GM18867 (cell line): ENCODE measurements around the gene SCAPER.

ENCODE experiments used
- ATAC-seq: cut with Tn5 transposase; IDR thresholded peaks from one replicate; pipeline ENCODE4 v1.9.1; 2021; ENCODE audit warnings: mild to moderate bottlenecking, moderate library complexity; ENCODE audit not compliant: unreplicated experiment

Gene SCAPER

DNA sequence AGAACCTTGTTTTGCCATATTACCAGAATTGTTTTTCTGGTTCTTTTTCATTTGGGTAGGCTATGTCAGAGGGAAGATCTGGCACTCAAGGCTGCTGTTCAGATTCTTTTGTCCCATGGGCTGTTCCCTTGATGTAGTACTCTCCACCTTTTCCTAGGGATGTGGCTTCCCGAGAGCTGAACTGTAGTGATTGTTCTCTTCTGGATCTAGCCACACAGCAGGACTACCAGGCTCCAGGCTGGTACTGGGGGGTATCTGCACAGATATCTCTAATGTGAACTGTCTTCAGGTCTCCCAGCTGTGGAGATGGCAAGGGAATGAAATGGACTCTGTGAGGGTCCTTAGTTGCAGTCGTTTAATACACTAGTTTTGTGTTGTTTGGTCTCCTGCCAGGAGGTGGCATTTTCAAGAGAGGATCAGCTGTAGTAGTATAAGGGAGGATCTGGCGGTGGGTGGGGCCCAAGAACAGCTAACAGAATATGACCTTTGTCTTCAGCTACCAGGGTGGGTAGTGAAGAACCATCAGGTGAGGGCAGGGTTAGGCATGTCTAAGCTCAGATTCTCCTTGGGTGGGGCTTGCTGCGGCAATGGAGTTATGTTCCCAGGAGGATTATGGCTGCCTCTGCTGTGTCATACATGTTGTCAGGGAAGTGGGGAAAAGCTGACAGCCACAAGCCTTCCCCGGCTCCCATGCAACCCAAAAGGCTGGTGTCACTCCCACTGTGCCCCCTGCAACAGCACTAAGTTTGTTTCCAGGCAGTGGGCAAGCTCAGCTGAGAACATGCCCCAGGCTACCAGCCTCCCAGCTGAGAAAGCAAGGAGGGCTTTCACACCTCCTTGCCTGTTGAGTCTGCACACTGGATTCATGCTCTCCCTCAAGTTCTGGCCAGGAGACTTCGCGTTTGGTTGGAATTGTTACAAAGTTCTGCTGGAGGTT, 316.1 kb downstream of the SCAPER start:
- no peak for ATAC-seq

DNA sequence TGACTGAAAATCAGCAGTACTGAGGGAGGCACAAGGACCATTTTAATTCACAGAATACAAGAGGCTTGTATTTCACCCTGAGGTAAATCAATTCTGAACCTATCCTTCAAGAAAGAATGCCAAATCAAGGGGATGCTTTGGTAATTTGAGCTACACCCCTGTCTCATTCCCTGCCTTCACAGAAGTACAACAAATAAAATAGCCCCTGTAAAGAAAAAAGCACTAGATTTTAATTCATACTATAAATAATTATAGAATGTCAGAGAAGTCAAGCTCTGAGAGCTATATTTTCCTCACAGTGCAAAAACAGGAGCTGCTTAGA, 319.6 kb downstream of the SCAPER start:
- no peak for ATAC-seq

DNA sequence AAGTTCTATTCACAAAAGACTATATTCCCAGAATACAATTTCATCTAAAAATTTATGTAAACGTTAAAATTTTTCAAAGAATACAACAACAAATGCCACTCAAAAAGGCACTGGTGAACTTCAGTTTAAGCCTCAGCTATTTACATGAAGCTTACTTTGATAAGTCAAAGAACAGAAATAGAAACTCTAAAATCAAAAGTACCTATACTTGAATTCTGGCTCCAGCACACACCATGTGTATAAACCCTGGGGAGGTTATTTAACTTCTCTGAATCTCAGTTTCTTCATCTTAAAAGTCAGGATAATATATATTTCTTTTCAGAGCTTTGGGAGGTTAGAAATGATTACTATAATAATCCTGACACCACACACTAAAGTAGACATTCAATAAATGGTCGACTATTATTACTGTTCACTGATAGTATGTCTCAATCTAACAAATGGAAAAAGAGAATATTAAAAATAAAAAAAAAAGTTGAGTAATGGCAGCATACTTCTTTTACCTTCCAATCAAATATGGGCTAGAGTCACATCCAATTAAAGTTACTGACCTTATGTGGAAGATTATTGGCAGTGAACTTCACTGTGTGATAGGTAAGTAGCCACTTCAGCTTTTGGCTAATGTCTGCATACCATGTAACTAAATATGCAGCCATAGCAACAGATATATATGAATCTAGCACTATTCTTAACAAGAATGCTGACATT, 320.1 kb downstream of the SCAPER start:
- no peak for ATAC-seq

DNA sequence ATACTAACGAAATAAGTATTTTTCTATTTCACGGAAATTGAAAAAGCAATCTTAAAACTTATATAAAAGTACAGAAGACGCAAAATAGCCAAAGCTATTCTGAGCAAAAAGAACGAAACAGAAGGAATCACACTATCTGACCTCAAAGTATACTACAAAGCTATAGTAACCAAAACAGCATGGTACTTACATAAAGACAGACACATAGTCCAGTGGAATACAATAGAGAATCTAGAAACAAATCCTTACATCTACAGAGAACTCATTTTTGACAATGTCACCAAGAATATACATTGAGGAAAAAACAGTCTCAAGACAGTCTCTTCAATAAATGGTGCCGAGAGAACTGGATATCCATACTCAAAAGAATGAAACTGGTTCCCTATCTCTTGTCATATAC, 322.6 kb downstream of the SCAPER start:
- no peak for ATAC-seq

DNA sequence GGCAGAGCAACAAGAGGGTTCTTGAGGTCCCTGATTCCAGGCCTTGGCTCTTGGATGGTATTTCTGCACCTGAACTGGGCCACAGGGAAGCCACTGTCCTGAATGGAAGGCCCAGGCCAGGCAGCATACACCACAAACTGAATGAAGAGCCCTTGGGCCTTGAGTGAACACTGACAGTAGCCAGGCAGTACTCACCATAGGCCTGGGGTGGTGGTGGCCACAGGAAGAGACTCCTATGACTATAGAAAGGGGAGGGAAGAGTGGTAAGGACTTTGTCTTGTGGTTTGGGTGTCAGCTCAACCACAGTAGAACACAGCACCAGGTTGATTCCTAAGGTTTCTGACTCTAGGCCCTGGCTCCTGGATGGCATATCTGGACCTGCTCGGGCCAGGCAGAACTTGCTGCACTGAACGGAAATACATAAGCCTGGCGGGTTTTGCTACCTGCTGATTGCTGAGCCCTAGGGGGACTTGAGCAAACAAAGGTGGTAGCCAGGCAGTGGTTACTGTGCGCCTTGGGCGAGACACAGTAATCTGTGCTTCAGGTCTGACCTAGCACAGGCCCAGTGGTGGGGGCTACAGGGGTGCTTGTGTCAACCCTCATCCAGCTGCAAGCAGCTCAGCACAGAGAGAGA, 327.1 kb downstream of the SCAPER start:
- no peak for ATAC-seq

DNA sequence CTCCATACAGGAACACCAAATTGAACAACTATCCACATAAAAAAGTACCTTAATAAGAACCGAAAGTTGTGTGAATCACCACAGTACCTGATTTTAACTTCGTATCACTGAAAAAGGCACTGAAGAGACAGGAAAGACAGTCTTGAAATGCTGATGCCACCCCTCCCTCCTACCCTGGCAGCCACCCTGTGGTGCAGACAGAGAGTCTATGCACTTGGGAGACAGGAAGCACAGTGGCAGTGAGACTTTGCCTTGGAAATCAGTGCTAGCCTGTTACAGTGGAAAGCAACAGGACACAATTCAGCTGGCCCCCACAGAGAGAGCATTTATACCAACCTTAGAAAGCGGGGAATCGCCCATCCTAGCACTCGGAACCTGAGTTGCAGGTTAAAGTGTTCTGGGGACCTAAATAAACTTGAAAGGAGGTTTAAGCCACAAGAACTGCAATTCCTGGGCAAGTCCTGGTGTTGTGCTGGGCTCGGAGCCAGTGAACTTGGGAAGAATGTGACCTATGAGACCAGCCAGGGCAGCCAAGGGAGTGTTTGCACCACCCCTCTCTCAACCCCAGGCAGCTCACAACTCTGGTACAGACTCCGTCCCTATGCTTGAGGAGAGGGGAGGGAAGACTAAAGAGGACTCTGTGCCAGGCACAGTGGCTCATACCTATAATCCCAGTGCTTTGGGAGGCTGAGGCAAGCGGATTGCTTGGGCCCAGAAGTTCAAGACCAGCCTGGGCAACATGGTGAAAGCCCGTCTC, 328.4 kb downstream of the SCAPER start:
- ATAC-seq: no peak

DNA sequence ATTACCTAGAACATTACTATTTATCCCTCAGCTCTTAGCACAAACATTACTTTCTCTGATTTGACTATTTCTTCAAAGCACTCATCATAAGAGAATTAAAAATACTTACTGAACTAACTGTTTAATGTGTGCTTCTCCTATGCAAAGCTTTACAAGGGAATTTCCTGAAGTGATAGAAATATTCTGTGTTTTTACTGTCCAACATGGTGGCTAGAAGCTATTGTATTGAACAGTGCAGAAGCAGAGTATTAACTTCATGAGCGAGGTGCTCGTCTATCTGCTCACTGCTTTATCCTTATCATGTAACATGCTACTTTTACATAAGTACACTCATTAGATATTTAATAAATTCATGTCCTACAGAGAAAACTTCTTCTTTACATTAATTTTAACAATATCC, 329.5 kb downstream of the SCAPER start:
- ATAC-seq: no peak

DNA sequence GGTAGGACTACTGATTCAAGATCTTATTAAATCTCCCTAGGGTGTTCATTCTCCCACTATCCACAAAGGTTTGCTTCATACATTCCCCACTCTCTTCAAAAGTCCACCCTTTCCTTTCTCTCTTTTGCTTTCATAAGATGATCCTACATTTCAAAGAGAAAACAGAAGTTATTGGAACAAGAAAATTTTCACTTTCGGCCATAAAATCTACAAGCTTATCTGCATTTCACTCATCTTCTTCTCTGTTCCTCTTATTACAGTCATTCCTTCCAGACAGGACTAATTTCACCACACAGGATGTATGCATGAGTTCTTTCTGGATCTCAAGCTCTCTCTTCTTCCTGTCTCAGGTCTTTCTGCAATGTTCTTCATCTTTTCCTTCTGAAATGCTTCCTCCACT, 329.9 kb downstream of the SCAPER start:
- ATAC-seq: peak; percentile 89

DNA sequence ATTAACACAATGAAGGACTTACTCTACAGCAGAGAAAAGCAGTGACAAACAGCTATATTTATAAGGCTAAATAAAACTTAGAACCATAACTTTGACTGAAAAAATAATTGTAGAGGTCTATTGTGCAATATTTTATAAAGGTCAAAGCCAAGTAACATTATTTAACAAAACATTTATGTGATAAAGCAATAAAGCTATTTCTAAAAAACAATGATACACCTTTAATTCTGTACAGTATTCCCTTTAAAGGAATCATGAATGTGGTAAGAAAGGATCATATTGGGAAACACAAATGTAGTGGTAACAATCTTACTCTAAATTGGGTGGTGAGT, 332.2 kb downstream of the SCAPER start:
- ATAC-seq: no peak

DNA sequence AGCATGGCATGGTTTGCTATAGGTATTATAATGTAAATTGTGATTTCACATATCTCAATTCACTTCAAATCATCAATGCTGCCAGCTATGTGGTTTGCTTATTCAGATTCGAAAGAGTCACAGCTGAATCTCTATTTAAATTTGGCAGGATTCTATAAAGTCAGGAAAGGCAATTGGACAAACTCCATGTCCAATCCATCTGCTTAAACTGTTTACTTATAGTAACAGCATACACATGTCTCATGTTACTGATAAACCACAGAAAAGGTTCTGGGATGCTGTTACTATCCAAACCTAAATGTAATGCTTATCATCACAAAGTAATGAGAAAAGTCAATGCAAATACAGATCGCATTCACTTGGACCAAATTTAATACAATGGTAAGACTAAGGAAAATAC, 338.9 kb downstream of the SCAPER start:
- ATAC-seq: no peak

DNA sequence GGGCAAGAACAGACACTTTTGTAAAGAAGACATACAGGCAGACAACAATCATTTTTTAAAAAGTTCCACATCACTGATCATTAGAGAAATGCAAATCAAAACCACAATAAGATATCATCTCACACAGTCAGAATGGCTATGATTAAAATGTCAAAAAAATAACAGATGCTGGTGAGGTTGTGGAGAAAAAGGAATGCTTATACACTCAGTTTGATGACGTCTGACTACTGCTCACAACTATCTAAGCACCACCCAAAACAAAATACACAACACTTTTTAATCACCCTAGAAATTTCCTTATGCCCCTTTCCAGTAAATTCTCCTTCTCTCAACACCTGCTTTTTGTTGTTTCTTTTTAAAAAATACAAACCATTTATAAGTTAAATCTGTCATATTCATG, 339.8 kb downstream of the SCAPER start:
- ATAC-seq: no peak

DNA sequence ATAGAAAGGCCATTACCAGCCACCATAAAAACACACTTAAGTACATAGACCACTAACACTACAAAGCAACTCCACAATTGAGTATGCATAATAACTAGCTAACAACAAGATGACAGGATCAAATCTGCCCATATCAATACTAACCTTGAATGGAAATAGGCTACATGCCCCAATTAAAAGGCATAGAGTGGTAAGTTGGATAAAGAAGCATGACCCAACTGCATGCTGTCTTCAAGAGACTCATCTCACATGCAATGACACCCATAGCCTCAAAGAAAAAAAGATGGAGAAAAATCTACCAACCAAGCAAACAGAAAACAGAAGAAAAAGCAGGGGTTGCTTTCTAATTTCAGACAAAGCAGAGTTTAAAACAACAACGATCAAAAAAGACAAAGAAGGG, 349.9 kb downstream of the SCAPER start:
- no peak for ATAC-seq

DNA sequence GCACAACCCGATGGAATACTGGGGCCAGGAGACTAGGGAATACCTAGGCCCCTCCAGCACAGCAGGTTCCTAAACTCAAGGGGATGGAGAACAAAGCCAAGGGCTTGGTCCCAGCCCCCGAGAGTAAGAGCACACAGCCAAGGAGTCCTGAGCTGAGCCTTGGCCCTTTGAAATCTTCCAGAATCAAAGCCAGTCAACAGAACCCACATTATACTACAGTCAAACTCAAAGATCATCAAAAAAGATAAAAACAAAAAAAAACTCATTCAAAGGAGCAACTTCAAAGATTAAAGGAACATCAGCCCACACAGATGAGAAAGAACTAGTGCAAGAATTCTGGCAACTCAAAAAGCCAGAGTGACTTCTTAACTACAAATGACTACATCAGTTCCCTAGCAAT, 351.6 kb downstream of the SCAPER start:
- no peak for ATAC-seq

DNA sequence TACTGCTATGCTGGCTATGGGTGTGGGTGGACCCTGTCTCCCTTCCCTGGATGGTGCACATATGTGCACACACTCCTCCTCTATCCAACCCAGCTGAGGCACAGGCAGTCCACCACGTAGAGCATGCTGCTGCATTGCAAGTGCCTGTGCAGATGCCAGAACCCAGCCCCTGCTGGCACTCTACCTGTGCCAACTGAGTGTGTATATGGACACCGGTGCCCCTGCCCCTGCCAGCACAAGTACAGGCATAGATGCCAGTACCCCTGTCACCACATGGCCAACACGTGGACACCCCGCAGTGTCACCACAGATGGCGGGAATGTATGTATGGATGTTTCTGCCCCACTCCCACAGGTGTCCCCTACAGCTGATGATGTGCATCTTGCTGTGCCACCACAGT, 352.0 kb downstream of the SCAPER start:
- ATAC-seq: no peak

DNA sequence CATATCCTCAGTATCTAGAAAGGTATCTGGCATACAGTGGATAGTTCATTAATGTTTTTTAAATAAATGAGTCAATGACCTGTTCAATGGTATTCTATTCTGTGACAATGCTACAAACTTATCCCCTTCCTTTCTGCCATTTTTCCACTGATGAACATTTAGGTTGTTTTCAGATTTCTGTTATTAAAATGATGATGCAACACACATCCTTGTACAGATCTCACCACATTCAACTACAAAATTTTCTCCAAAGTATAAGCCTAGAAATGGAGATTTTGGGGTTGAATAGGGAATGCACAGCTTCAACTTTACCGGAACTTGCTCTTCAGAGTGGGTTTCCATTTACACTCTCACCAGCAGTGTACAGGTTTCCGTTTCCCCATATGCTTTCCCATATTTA, 358.3 kb downstream of the SCAPER start:
- ATAC-seq: no peak

DNA sequence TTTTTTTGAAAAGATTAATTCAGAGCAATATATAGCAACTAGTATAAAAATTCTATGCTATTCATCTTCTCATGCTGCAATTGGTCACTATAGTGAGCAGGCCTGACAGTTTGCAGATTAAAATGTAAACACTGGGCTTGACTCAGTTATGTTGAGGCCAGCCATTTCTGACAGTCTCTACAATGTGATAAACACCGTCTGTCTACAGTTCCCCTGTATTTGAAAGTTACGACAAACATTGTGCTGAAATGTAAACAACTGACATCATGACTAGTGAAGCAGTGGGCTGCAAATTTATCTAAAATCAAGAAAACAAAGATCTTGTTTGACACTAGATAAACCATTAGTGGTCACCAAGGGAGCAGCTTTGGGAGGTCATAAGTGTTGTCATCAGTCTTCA, 371.1 kb downstream of the SCAPER start:
- no peak for ATAC-seq

DNA sequence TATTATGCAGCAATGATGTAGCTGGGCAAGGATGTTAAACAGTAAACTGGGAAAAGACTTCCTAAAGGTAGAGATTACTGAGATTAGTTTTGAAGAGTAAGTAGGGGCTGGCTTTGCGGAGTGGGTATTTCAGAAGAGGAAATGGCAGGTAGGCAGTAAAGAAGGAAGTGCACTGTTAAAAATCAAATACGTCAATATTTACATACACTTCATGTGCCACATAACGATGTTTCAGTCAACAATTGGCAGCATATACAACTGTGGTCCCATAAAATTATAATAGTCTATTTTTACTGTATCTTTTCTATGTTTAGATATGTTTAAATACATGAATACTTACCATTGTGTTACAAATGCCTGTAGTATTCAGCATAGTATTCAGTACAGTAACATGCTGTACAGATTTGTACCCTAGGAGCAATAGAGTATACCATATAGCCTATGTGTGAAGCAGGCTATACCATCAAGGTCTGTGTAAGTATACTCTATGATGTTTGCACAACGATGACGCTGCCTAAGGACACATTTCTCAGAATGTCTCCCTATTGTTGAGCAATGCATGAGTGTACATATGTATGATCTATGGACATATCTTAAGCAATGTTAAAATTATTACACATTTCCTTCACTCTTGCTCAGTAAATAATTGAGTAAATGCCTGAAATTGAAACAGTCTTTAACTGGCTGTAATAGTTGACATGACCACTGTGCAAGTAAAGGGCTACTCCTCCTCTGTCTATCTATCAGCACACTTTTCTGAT, 371.9 kb downstream of the SCAPER start:
- no peak for ATAC-seq

DNA sequence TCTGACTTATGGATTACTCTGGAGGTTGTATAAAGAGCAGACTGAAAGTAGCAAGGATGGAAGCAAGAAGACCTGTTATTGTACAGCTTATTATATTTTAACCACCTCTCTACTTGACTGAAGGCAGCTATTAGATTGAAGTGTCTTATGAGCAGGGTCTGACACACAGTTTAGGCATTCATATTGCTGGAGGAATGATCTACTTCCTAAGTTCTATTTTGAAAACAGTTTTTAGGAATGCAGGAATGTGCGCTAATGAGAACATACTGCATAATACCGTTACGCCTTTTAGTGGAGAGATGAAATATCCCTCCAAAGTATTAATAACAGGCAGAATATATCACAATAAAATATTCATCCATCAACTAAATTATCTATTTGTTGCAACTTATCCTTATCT, 375.2 kb downstream of the SCAPER start:
- ATAC-seq: no peak

DNA sequence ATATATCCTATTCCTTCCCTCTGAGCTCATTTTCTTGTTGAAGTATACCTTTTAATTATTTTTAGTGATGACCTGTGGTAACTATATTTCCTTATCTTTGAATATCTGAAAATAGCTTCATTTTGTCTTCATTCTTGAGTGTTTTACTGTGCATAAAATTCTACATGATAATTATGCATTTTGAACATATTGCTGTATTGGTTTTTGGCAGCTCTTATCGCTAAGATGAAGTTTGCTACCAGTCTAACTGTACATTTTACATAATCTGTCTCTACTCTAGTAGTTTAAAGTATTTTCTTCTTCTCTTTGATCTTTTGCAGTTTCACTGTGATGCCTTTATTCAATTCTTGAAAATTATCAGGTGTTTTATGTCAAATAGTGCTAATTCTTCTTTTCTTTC, 379.0 kb downstream of the SCAPER start:
- ATAC-seq: no peak

DNA sequence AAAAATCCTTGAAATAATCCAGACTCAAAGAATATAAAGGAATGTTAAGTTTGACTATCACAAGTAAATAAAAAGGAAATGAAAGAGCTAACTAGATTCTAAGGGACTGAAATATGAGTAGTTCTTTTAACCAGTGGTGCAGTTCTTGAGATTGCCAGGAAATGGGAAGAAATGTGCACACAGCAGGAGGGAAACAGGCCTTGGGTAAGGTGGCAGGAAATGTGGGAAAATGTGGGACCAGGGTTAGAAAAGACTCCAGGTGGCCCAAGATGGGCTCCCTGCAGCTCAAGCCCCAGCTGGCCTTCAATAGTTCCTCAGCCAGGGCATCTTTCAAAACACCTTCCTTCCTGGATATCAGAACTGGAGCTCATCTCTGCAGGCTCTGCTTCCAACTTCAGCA, 387.2 kb downstream of the SCAPER start:
- ATAC-seq: no peak

DNA sequence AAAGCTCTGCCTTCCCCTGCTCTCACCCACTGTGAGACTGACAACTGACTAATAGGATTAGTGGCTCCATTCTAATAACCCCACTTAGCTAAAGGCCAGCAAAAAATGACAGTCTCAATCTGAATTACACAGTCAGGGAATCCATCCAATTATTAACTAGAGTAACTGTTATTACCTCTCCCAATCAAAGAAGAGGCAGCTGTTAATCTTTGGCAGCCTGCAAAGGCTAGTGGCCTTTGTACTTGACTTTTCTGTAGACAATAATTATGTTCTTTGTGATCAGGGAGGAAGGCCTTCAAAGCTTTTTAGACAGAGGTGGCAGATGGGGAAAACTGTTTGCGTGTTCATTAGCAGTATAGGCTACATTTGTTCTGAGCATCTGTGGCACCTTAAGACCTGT, 390.9 kb downstream of the SCAPER start:
- ATAC-seq: no peak
